OCI-LY7 (cell line): ENCODE results near the gene ZNF586. TPM values are rescaled to one million over a fixed set of nuclear protein-coding genes. Genes with fewer than 3 reads are reported as not detected.
A peak's percentile ranks its signal among the peaks of the same experiment; 100 is the strongest.

Experiments
- BruUV-seq: library from RNA; stranded (reverse); fragments of 400-500 nt; replicated peaks from 2 replicates; lab custom pipeline; 2021; lab: Mats Ljungman, UMichigan
- CTCF ChIA-PET: fragments of 300-600 bp; sonication (Branson Sonifier 250); formaldehyde crosslinking; loops from one replicate; lab custom pipeline; 2022; ENCODE audit warnings: antibody characterized with exemption; ENCODE audit not compliant: unreplicated experiment; lab: Charles Lee
- POLR2A ChIA-PET: fragments of 300-600 bp; sonication (Branson Sonifier 250); formaldehyde crosslinking; loops from one replicate; lab custom pipeline; 2022; ENCODE audit warnings: antibody characterized with exemption; lab: Charles Lee
- DNase-seq: peaks from one replicate; pipeline ENCODE4 v3.0.0-alpha.2; 2015; ENCODE audit warnings: low spot score
- H2AFZ ChIP-seq: fragments of 200-600 bp; sonication (generic), shearing (Covaris generic); 2 replicates; pipeline ENCODE4 v1.6.1; 2014; ENCODE audit warnings: mild to moderate bottlenecking, antibody characterized with exemption, low read length, moderate library complexity
- H3K27ac ChIP-seq: fragments of 200-600 bp; sonication (generic); 2 replicates; pipeline ENCODE4 v1.5.1; 2014; ENCODE audit warnings: mixed run types, low read depth, mild to moderate bottlenecking, moderate library complexity, low read length, inconsistent platforms; ENCODE audit not compliant: poor library complexity, severe bottlenecking
- H3K36me3 ChIP-seq: fragments of 200-600 bp; sonication (generic); 2 replicates; pipeline ENCODE4 v1.6.1; 2014; ENCODE audit warnings: mild to moderate bottlenecking, antibody characterized with exemption, low read length, moderate library complexity, mixed read lengths; ENCODE audit not compliant: insufficient read depth
- H3K4me1 ChIP-seq: fragments of 200-600 bp; sonication (generic); 2 replicates; pipeline ENCODE4 v1.5.1; 2014; ENCODE audit warnings: mild to moderate bottlenecking, low read length; ENCODE audit not compliant: insufficient read depth, poor library complexity, severe bottlenecking
- H3K4me2 ChIP-seq: fragments of 200-600 bp; sonication (generic); 2 replicates; pipeline ENCODE4 v1.6.1; 2014; ENCODE audit warnings: mild to moderate bottlenecking, low read length
- H3K4me3 ChIP-seq: fragments of 200-600 bp; sonication (generic); 2 replicates; pipeline ENCODE4 v1.5.1; 2014; ENCODE audit warnings: mild to moderate bottlenecking, low read depth, low read length; ENCODE audit not compliant: poor library complexity, severe bottlenecking
- H3K79me2 ChIP-seq: fragments of 200-600 bp; sonication (generic); 2 replicates; pipeline ENCODE4 v1.6.1; 2016; ENCODE audit warnings: low read depth, mild to moderate bottlenecking, low read length, moderate library complexity, mixed read lengths; ENCODE audit not compliant: insufficient read depth
- H3K9me2 ChIP-seq: fragments of 200-600 bp; sonication (generic); 2 replicates; pipeline ENCODE4 v1.6.1; 2016; ENCODE audit warnings: mild to moderate bottlenecking, low read length, mixed read lengths; ENCODE audit not compliant: insufficient read depth
- H3K9me3 ChIP-seq: fragments of 200-600 bp; sonication (generic); 2 replicates; pipeline ENCODE4 v1.6.1; 2014; ENCODE audit warnings: mild to moderate bottlenecking, mixed run types, low read length, mixed read lengths
- H4K20me1 ChIP-seq: fragments of 200-600 bp; sonication (generic); 2 replicates; pipeline ENCODE4 v1.6.1; 2014; ENCODE audit warnings: mild to moderate bottlenecking, antibody characterized with exemption, low read length, moderate library complexity, mixed read lengths; ENCODE audit not compliant: insufficient read depth
- CTCF ChIP-seq: fragments of 200-600 bp; sonication (generic); conservative IDR thresholded peaks from 2 replicates; pipeline ENCODE4 v1.5.1; 2014; ENCODE audit warnings: mild to moderate bottlenecking, antibody characterized with exemption, low read length, moderate library complexity, mixed read lengths
- EZH2phosphoT487 ChIP-seq: fragments of 200-600 bp; sonication (generic); IDR thresholded peaks from 2 replicates; pipeline ENCODE4 v1.6.1; 2018; ENCODE audit warnings: low read depth, borderline replicate concordance, mild to moderate bottlenecking, mixed run types, antibody characterized with exemption, low read length, moderate library complexity, mixed read lengths
- intact Hi-C: fragments of 100-400 bp; cut with micrococcal nuclease; formaldehyde crosslinking; loops from one replicate; pipeline ENCODE4 v1.10.0; 2022; ENCODE audit not compliant: unreplicated experiment
- total RNA-seq, 2 experiments: library from RNA; depleted of rRNA in 1 of 2; stranded (reverse); fragments of >200 nt in 1 of 2; shearing (Covaris generic) in 1 of 2; gene quantifications; 2 replicates each; pipeline ENCODE4 v1.2.3, GENCODE V29; 2014 to 2022

Gene ZNF586
- total RNA-seq, 2 experiments from 2014 or later = 19.7 to 25.2 TPM

GRCh38 chr19:57757941-57758340 is 11.5 kb upstream of the ZNF586 start:
- no peak for DNase-seq
- Histone ChIP-seq H2AFZ (no peak overlapping the region), H3K4me3 (no peak overlapping the region), H3K4me2 (no peak overlapping the region), H3K79me2 (no peaks in the 10 kb centered on the region), H3K27ac (no peak overlapping the region), H3K36me3 (peaks cover 76% of the 10 kb centered on the region), H3K9me2 (no peaks in the 10 kb centered on the region), H3K4me1 (no peaks in the 10 kb centered on the region), H4K20me1 (no peaks in the 10 kb centered on the region), H3K9me3 (no peaks in the 10 kb centered on the region)
- ChIA-PET POLR2A (interaction anchor here (0.5 kb wide), 1 partner anchor 1542 kb away, joined by 3 read pairs; no protein-coding TSS in a partner anchor), CTCF (no interaction called here)
- intact Hi-C loops = no loop called here
- BruUV-seq = no TSS peak
- no peak for TF ChIP-seq EZH2phosphoT487
- no peak for TF ChIP-seq CTCF

GRCh38 chr19:57759096-57759495 is 10.4 kb upstream of the ZNF586 start:
- Histone ChIP-seq H3K9me2 (no peaks in the 10 kb centered on the region), H2AFZ (no peak overlapping the region), H3K4me3 (no peak overlapping the region), H3K79me2 (no peaks in the 10 kb centered on the region), H3K9me3 (no peaks in the 10 kb centered on the region), H3K36me3 (peaks cover 73% of the 10 kb centered on the region), H3K27ac (no peak overlapping the region), H3K4me2 (no peak overlapping the region), H3K4me1 (no peaks in the 10 kb centered on the region), H4K20me1 (no peaks in the 10 kb centered on the region)
- intact Hi-C loops = no loop called here
- no peak for DNase-seq
- TF ChIP-seq CTCF = no peak
- TF ChIP-seq EZH2phosphoT487 = no peak
- CTCF ChIA-PET = no interaction called here
- no TSS peak for BruUV-seq
- POLR2A ChIA-PET = no interaction called here

GRCh38 chr19:57771417-57771816 is 1.9 kb downstream of the ZNF586 start:
- no peak for DNase-seq

More at GRCh38 chr19:57771417-57771816, 1.9 kb downstream of the ZNF586 start:
- TF ChIP-seq EZH2phosphoT487 (no peak), CTCF (no peak)
- ChIA-PET POLR2A (no interaction called here), CTCF (no interaction called here)
- H3K27ac ChIP-seq = no peak overlapping the region
- H3K4me1 ChIP-seq = peaks cover 36% of the 10 kb centered on the region
- no peaks in the 10 kb centered on the region for H3K9me2 ChIP-seq
- peak overlapping the region; percentile 30; the same call in 1 of the 2 replicates for H3K4me2 ChIP-seq
- no peak overlapping the region for H2AFZ ChIP-seq
- H3K79me2 ChIP-seq = peaks cover 67% of the 10 kb centered on the region
- intact Hi-C loops = no loop called here
- no peaks in the 10 kb centered on the region for H4K20me1 ChIP-seq
- no peaks in the 10 kb centered on the region for H3K9me3 ChIP-seq
- H3K36me3 ChIP-seq = peaks cover 43% of the 10 kb centered on the region
- no peak overlapping the region for H3K4me3 ChIP-seq
- BruUV-seq = no TSS peak
